ENCODE measurements around the gene OR6N2. TPM values are rescaled to one million over a fixed set of nuclear protein-coding genes. Genes with fewer than 3 reads are reported as not detected.

The OR6N2 gene
- polyA plus RNA-seq (ENCODE audit: low read depth in 6 of 6), result not detected

DNA sequence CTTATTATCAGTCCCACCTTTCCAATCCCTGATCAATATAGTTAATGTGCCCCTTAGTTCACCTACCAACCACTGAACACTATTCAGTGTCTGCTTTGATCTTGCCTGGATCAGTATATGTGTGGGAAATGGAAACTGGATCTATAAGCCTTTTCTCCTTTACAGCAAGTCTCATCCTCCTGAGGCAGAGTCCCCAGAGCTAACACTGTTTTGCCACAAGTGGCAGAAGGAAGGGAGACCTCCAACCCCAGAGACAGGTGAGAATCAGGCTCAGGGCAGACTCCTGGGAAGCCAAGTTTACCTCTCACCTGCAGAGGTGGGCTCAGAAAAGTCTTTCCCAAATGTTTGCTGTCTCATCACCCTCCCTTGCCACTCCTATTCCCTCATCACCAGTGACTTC lies at the start of gene OR6N2:
OR6N2 (minus strand) TSS at position 101 of the 400 bp plus-strand sequence. CDS start 3,569 bp downstream, outside the sequence.
- Mint-ChIP-seq H3K4me1 (no peaks in the 10 kb centered on the region), H3K36me3 (no peaks in the 10 kb centered on the region), H3K9me3 (no peaks in the 10 kb centered on the region), H3K27me3 (peaks cover 4 to 20% (median 11%) of the 10 kb centered on the region in 3 donors), H3K27ac (no peak within 1 kb of the TSS), H3K4me3 (no peak within 1 kb of the TSS)
- DNase-seq, result no peak
- no peak for ATAC-seq (ENCODE audit: low read depth in 2 of 2)

DNA sequence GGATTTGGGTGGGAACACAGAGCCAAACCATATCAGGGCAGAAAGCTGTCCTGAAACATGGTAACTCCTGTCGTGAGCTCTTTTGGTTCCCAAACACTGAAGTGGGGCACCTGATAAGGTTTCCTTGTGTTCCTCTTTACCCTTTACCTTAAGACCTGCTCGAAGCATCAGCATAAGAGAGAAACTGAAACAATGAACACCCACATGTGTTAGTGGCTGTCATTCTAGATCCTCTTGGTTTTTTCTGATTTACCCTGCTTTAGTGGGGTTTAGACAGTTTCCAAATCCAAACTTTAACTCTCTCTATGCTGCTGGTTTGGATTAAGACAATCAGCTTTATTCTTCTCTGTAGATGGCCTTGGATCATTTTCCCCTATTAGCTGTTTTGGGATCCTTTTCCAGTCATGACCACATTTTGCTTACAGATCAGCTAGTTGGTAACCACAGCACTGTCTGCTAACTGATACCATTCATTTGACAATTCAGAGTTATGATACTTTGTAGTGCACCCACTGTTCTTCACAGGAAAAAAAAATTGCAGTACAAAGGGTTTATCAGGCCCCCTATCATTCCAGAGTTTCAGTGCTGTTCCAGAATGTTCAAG lies 49.2 kb upstream of the OR6N2 start:
- Mint-ChIP-seq H3K27ac (peak overlapping the region in 4 of 6 donors; percentile 26 to 88 (median 62)), H3K36me3 (peaks cover 3 to 24% of the 10 kb centered on the region in 2 donors), H3K4me3 (peak overlapping the region in 3 of 8 donors; percentile 27 to 83 (median 61)), H3K9me3 (peaks cover 13 to 37% (median 27%) of the 10 kb centered on the region in 7 donors), H3K27me3 (peaks cover 0 to 23% (median 17%) of the 10 kb centered on the region in 3 donors), H3K4me1 (peaks cover 4 to 29% (median 14%) of the 10 kb centered on the region in 3 donors)
- ATAC-seq (ENCODE audit: low read depth in 2 of 2) (peak; percentile 37 to 49), DNase-seq (no peak)

DNA sequence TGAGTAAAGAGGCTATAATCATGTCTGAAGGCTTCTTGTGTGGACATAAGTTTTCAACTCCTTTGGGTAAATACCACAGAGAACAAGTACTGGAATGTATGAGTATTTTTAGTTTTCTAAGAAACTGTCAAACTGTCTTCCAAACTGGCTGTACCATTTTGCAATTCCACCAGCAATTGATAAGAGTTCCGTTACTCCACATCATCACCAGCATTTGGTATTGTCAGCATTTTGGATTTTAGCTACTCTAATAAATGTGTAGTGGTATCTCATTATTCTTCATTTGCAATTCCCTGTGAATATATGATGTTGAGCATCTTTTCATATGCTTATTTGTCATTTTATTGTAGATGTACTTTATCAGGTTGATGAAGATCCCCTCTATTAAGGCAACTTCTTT lies 40.7 kb upstream of the OR6N2 start:
- Mint-ChIP-seq H3K27me3 (peaks cover 4 to 39% (median 31%) of the 10 kb centered on the region in 3 donors), H3K4me3 (no peak overlapping the region), H3K9me3 (peaks cover 0 to 8% (median 4%) of the 10 kb centered on the region in 7 donors), H3K4me1 (no peaks in the 10 kb centered on the region), H3K27ac (no peak overlapping the region), H3K36me3 (no peaks in the 10 kb centered on the region)
- ATAC-seq (ENCODE audit: low read depth in 2 of 2), result no peak
- DNase-seq, result no peak

GRCh38 chr1:158819461-158820443 lies 38.7 kb upstream of the OR6N2 start:
- ATAC-seq (ENCODE audit: low read depth in 2 of 2), result no peak
- H3K4me3 Mint-ChIP-seq, result no peak overlapping the region
- no peaks in the 10 kb centered on the region for H3K9me3 Mint-ChIP-seq
- peaks cover 4 to 26% (median 21%) of the 10 kb centered on the region in 3 donors for H3K27me3 Mint-ChIP-seq
- no peaks in the 10 kb centered on the region for H3K4me1 Mint-ChIP-seq
- DNase-seq, result no peak
- H3K36me3 Mint-ChIP-seq, result no peaks in the 10 kb centered on the region
- no peak overlapping the region for H3K27ac Mint-ChIP-seq

DNA sequence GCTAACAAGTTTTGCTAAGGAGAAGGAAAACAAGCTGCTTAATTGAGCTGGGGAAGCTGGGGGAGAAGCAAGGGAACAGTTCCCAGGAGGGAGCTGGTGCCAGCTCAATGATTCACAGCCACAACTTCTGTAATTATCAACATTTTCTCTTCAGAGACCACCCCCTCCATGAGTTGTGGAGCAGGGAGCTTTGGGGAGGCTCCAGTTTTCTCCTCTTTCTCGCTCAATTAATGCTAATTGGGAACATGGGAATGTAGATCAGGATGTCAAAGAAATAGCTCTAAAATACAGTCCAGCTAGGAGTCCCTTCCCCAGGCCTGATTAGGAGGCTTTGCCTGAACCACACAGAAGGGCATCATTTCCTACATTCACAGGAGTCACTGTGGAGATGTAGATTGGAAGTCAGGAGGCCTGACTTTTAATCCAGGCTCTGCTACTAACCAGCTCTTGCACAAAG lies 38.0 kb upstream of the OR6N2 start:
- no peaks in the 10 kb centered on the region for H3K36me3 Mint-ChIP-seq
- no peak for ATAC-seq (ENCODE audit: low read depth in 2 of 2)
- H3K4me3 Mint-ChIP-seq, result no peak overlapping the region
- no peak overlapping the region for H3K27ac Mint-ChIP-seq
- peaks cover 4 to 23% (median 14%) of the 10 kb centered on the region in 3 donors for H3K27me3 Mint-ChIP-seq
- no peaks in the 10 kb centered on the region for H3K9me3 Mint-ChIP-seq
- H3K4me1 Mint-ChIP-seq, result no peaks in the 10 kb centered on the region
- no peak for DNase-seq

DNA sequence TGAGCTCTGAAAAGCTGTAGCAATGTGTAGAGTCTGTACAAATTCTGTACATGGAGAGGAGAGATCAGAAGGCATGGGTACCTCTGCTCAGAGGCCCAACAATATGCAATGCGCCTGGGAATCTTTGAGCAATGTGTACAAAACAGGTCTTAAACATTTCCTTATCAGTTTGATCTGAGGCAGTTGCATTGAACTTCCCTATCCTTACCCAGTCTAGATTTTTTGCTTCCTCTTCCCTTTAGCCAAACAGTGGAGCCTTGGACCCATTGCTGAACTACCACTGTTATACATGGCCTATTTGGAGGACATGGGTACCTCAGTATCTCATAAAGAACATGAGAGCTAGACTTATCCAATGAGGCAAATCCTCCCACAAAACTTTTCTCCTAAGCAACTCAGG lies 37.6 kb upstream of the OR6N2 start:
- H3K9me3 Mint-ChIP-seq, result no peaks in the 10 kb centered on the region
- no peak for DNase-seq

GRCh38 chr1:158814970-158815369 lies 34.0 kb upstream of the OR6N2 start:
- H3K4me3 Mint-ChIP-seq, result no peak overlapping the region
- H3K9me3 Mint-ChIP-seq, result no peaks in the 10 kb centered on the region
- ATAC-seq (ENCODE audit: low read depth in 2 of 2), result no peak

More for the DNA sequence above, 37.6 kb upstream of the OR6N2 start:
- Mint-ChIP-seq H3K36me3 (no peaks in the 10 kb centered on the region), H3K27ac (no peak overlapping the region), H3K4me1 (no peaks in the 10 kb centered on the region), H3K4me3 (no peak overlapping the region), H3K27me3 (peaks cover 4 to 20% (median 10%) of the 10 kb centered on the region in 3 donors)
- no peak for ATAC-seq (ENCODE audit: low read depth in 2 of 2)

GRCh38 chr1:158813164-158813563 lies 32.2 kb upstream of the OR6N2 start:
- Mint-ChIP-seq H3K4me1 (peaks cover 0 to 10% (median 0%) of the 10 kb centered on the region in 3 donors), H3K9me3 (no peaks in the 10 kb centered on the region), H3K27me3 (no peaks in the 10 kb centered on the region), H3K4me3 (no peak overlapping the region), H3K27ac (no peak overlapping the region), H3K36me3 (no peaks in the 10 kb centered on the region)
- ATAC-seq (ENCODE audit: low read depth in 2 of 2), result no peak
- DNase-seq, result no peak

More at GRCh38 chr1:158814970-158815369, 34.0 kb upstream of the OR6N2 start:
- Mint-ChIP-seq H3K36me3 (no peaks in the 10 kb centered on the region), H3K27ac (no peak overlapping the region), H3K4me1 (peaks cover 0 to 10% (median 0%) of the 10 kb centered on the region in 3 donors), H3K27me3 (no peaks in the 10 kb centered on the region)
- DNase-seq, result no peak

- no peaks in the 10 kb centered on the region for H3K9me3 Mint-ChIP-seq
- no peak for ATAC-seq (ENCODE audit: low read depth in 2 of 2)
- H3K36me3 Mint-ChIP-seq, result no peaks in the 10 kb centered on the region
- peaks cover 0 to 10% (median 0%) of the 10 kb centered on the region in 3 donors for H3K4me1 Mint-ChIP-seq
- H3K27me3 Mint-ChIP-seq, result peaks cover 0 to 4% (median 0%) of the 10 kb centered on the region in 3 donors
- H3K27ac Mint-ChIP-seq, result no peak overlapping the region
- DNase-seq, result no peak
- H3K4me3 Mint-ChIP-seq, result no peak overlapping the region
These were observed 31.3 kb upstream of the OR6N2 start for GRCh38 chr1:158812336-158812735.

- peaks cover 0 to 4% (median 0%) of the 10 kb centered on the region in 3 donors for H3K27me3 Mint-ChIP-seq
- H3K9me3 Mint-ChIP-seq, result no peaks in the 10 kb centered on the region
- H3K27ac Mint-ChIP-seq, result peak overlapping the region in 1 of 6 donors; percentile 26
- peaks cover 0 to 10% (median 0%) of the 10 kb centered on the region in 3 donors for H3K4me1 Mint-ChIP-seq
- no peak for DNase-seq
- ATAC-seq (ENCODE audit: low read depth in 2 of 2), result no peak
- H3K4me3 Mint-ChIP-seq, result no peak overlapping the region
- H3K36me3 Mint-ChIP-seq, result no peaks in the 10 kb centered on the region
These were observed 29.3 kb upstream of the OR6N2 start for GRCh38 chr1:158810311-158810710.

DNA sequence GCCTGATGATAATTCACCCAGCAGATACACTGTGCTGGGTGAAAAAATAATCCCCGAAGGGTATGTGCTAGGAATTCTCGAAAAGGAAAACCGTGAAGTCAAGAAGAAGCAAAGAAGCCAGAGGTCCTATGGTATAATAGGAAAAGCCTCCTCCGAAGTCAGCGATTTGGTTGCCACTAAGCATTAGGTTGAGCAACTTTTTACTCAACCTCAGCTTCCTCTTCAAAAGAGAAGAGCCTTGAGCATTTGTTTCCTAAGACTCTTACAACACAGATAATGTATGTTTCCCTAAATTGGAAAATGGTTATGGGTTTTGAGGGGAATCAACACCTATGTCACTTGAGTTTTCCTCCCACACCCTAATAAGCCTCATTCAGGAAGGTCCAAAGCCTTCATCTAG lies 28.9 kb upstream of the OR6N2 start:
- no peak overlapping the region for H3K4me3 Mint-ChIP-seq
- no peak for ATAC-seq (ENCODE audit: low read depth in 2 of 2)

DNA sequence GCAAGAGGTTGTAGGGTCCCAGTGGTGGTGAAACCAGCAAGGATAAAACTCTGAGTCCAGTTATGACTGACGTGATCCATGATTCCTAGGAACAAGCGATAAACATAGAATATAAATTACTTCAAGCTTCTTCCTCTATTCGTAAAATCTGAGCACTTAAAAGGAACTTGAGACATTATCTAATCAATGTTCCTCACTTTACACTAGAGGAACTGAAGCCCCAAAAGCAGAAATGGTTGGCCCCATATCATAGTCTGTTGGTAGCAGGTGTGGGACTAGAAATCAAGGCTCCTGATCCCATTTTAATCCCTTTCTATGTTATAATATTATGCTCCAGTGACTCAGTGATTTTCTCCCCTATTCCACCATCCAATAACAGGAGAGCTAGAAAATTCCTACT lies 28.3 kb upstream of the OR6N2 start:
- peaks cover 0 to 10% (median 0%) of the 10 kb centered on the region in 3 donors for H3K4me1 Mint-ChIP-seq

More for the DNA sequence above, 28.9 kb upstream of the OR6N2 start:
- no peaks in the 10 kb centered on the region for H3K36me3 Mint-ChIP-seq
- H3K4me1 Mint-ChIP-seq, result peaks cover 0 to 10% (median 0%) of the 10 kb centered on the region in 3 donors
- H3K27ac Mint-ChIP-seq, result no peak overlapping the region
- H3K9me3 Mint-ChIP-seq, result no peaks in the 10 kb centered on the region
- no peak for DNase-seq
- peaks cover 0 to 4% (median 0%) of the 10 kb centered on the region in 3 donors for H3K27me3 Mint-ChIP-seq

GRCh38 chr1:158806916-158807536 lies 26.0 kb upstream of the OR6N2 start:
- no peaks in the 10 kb centered on the region for H3K36me3 Mint-ChIP-seq

More for the DNA sequence above, 28.3 kb upstream of the OR6N2 start:
- Mint-ChIP-seq H3K27me3 (peaks cover 0 to 4% (median 0%) of the 10 kb centered on the region in 3 donors), H3K36me3 (no peaks in the 10 kb centered on the region), H3K9me3 (no peaks in the 10 kb centered on the region), H3K4me3 (no peak overlapping the region), H3K27ac (no peak overlapping the region)
- DNase-seq (no peak), ATAC-seq (ENCODE audit: low read depth in 2 of 2) (peak in 1 of 2 donors; percentile 20)

More at GRCh38 chr1:158806916-158807536, 26.0 kb upstream of the OR6N2 start:
- Mint-ChIP-seq H3K4me1 (peaks cover 0 to 6% (median 0%) of the 10 kb centered on the region in 3 donors), H3K9me3 (no peaks in the 10 kb centered on the region), H3K27ac (no peak overlapping the region), H3K27me3 (peaks cover 6 to 17% (median 13%) of the 10 kb centered on the region in 3 donors), H3K4me3 (no peak overlapping the region)
- ATAC-seq (ENCODE audit: low read depth in 2 of 2) (no peak), DNase-seq (no peak)
